Endothelial cell of umbilical vein (primary cell): ENCODE results near the gene RORC. TPM values are rescaled to one million over a fixed set of nuclear protein-coding genes. Genes with fewer than 3 reads are reported as not detected.

ENCODE experiments used
- BruUV-seq: library from RNA; stranded (reverse); fragments of 400-500 nt; replicated peaks from 2 replicates; lab custom pipeline; 2021; lab: Mats Ljungman, UMichigan
- CTCF ChIA-PET: fragments of 300-600, 350-600 bp; sonication (Branson Sonifier 250); formaldehyde crosslinking; loops from one replicate; lab custom pipeline; 2021; ENCODE audit warnings: antibody characterized with exemption, inconsistent platforms; lab: Charles Lee
- POLR2A ChIA-PET: fragments of 300-600, 350-600 bp; sonication (Branson Sonifier 250); formaldehyde crosslinking; loops from one replicate; lab custom pipeline; 2021; ENCODE audit warnings: antibody characterized with exemption, inconsistent platforms; lab: Charles Lee
- DNase-seq: peaks from one replicate; pipeline ENCODE4 v3.0.0-alpha.2; 2011; ENCODE audit warnings: low read depth, low spot score
- FAIRE-seq: peaks from 2 replicates; lab custom pipeline; 2011; peaks lifted over from hg19 to GRCh38; lab: Jason Lieb, UNC
- H2AFZ ChIP-seq: 2 replicates; pipeline ENCODE4 v1.6.0; 2012; ENCODE audit warnings: low read depth, low read length, control low read depth, inconsistent platforms
- H3K27ac ChIP-seq: 2 replicates; pipeline ENCODE4 v1.5.1; 2011; ENCODE audit warnings: low read depth, mild to moderate bottlenecking, control low read depth, low read length, moderate library complexity; ENCODE audit not compliant: insufficient read depth
- H3K27me3 ChIP-seq, 2 experiments: 2 replicates each; pipeline versions ENCODE4 v1.6.0 to v1.6.1; 2011; ENCODE audit warnings: low read length in 2 of 2, mixed read lengths in 1 of 2; ENCODE audit not compliant: control insufficient read depth in 2 of 2, insufficient read depth in 2 of 2
- H3K36me3 ChIP-seq, 2 experiments: 2 replicates in 1 of 2; 3 replicates in 1 of 2; pipeline ENCODE4 v1.5.1; 2011; ENCODE audit warnings: low read length in 2 of 2, mild to moderate bottlenecking in 1 of 2, moderate library complexity in 1 of 2; ENCODE audit not compliant: control insufficient read depth in 2 of 2, insufficient read depth in 2 of 2; ENCODE audit errors: extremely low read depth in 1 of 2
- H3K4me1 ChIP-seq: 3 replicates; pipeline ENCODE4 v1.5.1; 2011; ENCODE audit warnings: mild to moderate bottlenecking, low read length; ENCODE audit not compliant: control insufficient read depth, insufficient read depth; ENCODE audit errors: extremely low read depth
- H3K4me2 ChIP-seq: 2 replicates; pipeline ENCODE4 v1.6.1; 2011; ENCODE audit warnings: low read length, control low read depth, mixed read lengths; ENCODE audit not compliant: insufficient read depth
- H3K4me3 ChIP-seq, 3 experiments: fragments of 200-600 bp in 1 of 3; sonication (generic), shearing (Covaris generic) in 1 of 3; replicated peaks in 1 of 3; 2 replicates each; pipeline ENCODE4 v1.5.1; 2011 to 2016; ENCODE audit warnings: control low read depth in 3 of 3, low read length in 3 of 3, mild to moderate bottlenecking in 2 of 3, inconsistent platforms in 1 of 3, low read depth in 1 of 3, moderate library complexity in 1 of 3; ENCODE audit not compliant: insufficient read depth in 1 of 3
- H3K79me2 ChIP-seq: 2 replicates; pipeline ENCODE4 v1.6.0; 2012; ENCODE audit warnings: low read length, inconsistent platforms; ENCODE audit not compliant: control insufficient read depth, insufficient read depth
- H3K9ac ChIP-seq: replicated peaks from 2 replicates; pipeline ENCODE3; 2011; ENCODE audit warnings: low read length, control low read depth; ENCODE audit not compliant: insufficient read depth; ENCODE audit errors: extremely low read depth
- H3K9me1 ChIP-seq: replicated peaks from 3 replicates; pipeline ENCODE4 v1.6.0; 2011; ENCODE audit warnings: mild to moderate bottlenecking, low read length; ENCODE audit not compliant: control insufficient read depth, insufficient read depth; ENCODE audit errors: extremely low read depth
- H3K9me3 ChIP-seq: replicated peaks from 2 replicates; pipeline ENCODE4 v1.5.1; 2012; ENCODE audit warnings: low read length, inconsistent platforms; ENCODE audit not compliant: control insufficient read depth, insufficient read depth
- H4K20me1 ChIP-seq: replicated peaks from 2 replicates; pipeline ENCODE3; 2011; ENCODE audit warnings: mild to moderate bottlenecking, low read length; ENCODE audit not compliant: control insufficient read depth, insufficient read depth; ENCODE audit errors: extremely low read depth
- CTCF ChIP-seq, 2 donors: IDR thresholded peaks; 1 replicate in 1 of 2; 2 replicates in 1 of 2; pipeline ENCODE4 v1.5.1; 2011; ENCODE audit warnings: low read length in 2 of 2, mild to moderate bottlenecking in 2 of 2, moderate library complexity in 2 of 2, control low read depth in 1 of 2, inconsistent platforms in 1 of 2, low read depth in 1 of 2; ENCODE audit not compliant: insufficient read depth in 1 of 2; ENCODE audit errors: extremely low read depth in 1 of 2
- EZH2 ChIP-seq: IDR thresholded peaks from 2 replicates; pipeline ENCODE4 v1.6.1; 2012; ENCODE audit warnings: borderline replicate concordance, low read depth, mild to moderate bottlenecking, moderate library complexity, low read length, inconsistent platforms; ENCODE audit not compliant: severe bottlenecking
- JUN ChIP-seq: IDR thresholded peaks from 2 replicates; pipeline ENCODE4 v1.6.1; 2011; ENCODE audit warnings: borderline replicate concordance, low read depth; ENCODE audit not compliant: insufficient read length, insufficient read depth
- MAX ChIP-seq: IDR thresholded peaks from 2 replicates; pipeline ENCODE4 v1.6.1; 2011; ENCODE audit not compliant: insufficient read depth, insufficient read length
- MYC ChIP-seq: IDR thresholded peaks from one replicate; pipeline ENCODE4 v1.6.1; 2011; ENCODE audit warnings: mild to moderate bottlenecking, low read depth, low read length
- POLR2A ChIP-seq: IDR thresholded peaks from 2 replicates; pipeline ENCODE4 v1.6.1; 2012; ENCODE audit warnings: low read depth, mild to moderate bottlenecking, control low read depth, low read length
- POLR2AphosphoS5 ChIP-seq: IDR thresholded peaks from 2 replicates; pipeline ENCODE4 v1.6.1; 2012; ENCODE audit warnings: low read depth, mild to moderate bottlenecking, control low read depth, low read length, moderate library complexity; ENCODE audit not compliant: insufficient read depth
- dilution Hi-C: fragments of 300-500 bp; cut with MboI; formaldehyde crosslinking; loops from one replicate; pipeline ENCODE4 v1.15.0; 2019; ENCODE audit warnings: low sequenced_read_pairs; ENCODE audit not compliant: extremely low pct_ligation_motif_present
- intact Hi-C: fragments of 100-400 bp; cut with micrococcal nuclease; formaldehyde crosslinking; loops from one replicate; pipeline ENCODE4 v1.10.0; 2022
- polyA plus RNA-seq, 4 experiments: library from polyadenylated mRNA; depleted of rRNA in 3 of 4; stranded (reverse) in 3 of 4; unstranded in 1 of 4; fragments of >200 nt; gene quantifications; 2 replicates each; pipeline versions ENCODE4 v1.2.1 to v1.2.3, GENCODE V29; 2011 to 2012; ENCODE audit warnings: missing spikeins in 1 of 4
- total RNA-seq: library from RNA; stranded (reverse); gene quantifications from 2 replicates; pipeline ENCODE4 v1.2.3, GENCODE V29; 2021

RORC gene
- total and polyA plus RNA-seq, 2 donors (not counting 3 experiments of a cell fraction or from before 2014, with no cell fraction given) = not detected

GRCh38 chr1:151851886-151852285, 20.3 kb upstream of the RORC start:
- Histone ChIP-seq H3K4me2 (no peak overlapping the region), H4K20me1 (no peaks in the 10 kb centered on the region), H3K4me3 (no peak overlapping the region), H3K27ac (no peak overlapping the region), H3K36me3 (no peaks in the 10 kb centered on the region), H3K9me1 (no peaks in the 10 kb centered on the region), H2AFZ (no peak overlapping the region), H3K4me1 (peaks cover 10% of the 10 kb centered on the region), H3K79me2 (no peaks in the 10 kb centered on the region), H3K27me3 (peaks cover 3 to 6% of the 10 kb centered on the region in 2 experiments), H3K9ac (no peak overlapping the region), H3K9me3 (no peaks in the 10 kb centered on the region)
- intact Hi-C loops (no loop called here), dilution Hi-C loops (no loop called here)
- ChIA-PET CTCF (interaction anchor here (1.1 kb wide), 1 partner anchor 30 kb away, joined by 3 read pairs; no protein-coding TSS in a partner anchor), POLR2A (no interaction called here)
- no peak for FAIRE-seq
- no TSS peak for BruUV-seq
- TF ChIP-seq POLR2A = no peak
- TF ChIP-seq EZH2 = no peak
- TF ChIP-seq JUN = no peak
- TF ChIP-seq MYC = no peak
- TF ChIP-seq CTCF (IDR thresholded peaks at IDR 0.05; ENCODE audit: extremely low read depth in 1 of 2, insufficient read depth in 1 of 2, low read depth in 1 of 2, low read length in 2 of 2) = no peak
- no peak for TF ChIP-seq MAX
- no peak for TF ChIP-seq POLR2AphosphoS5
- DNase-seq = no peak
